Stimulated activated naive CD4-positive, alpha-beta T cell treated with Interleukin-2 at 50 U/mL for 16 hours (primary cell): ENCODE measurements around the gene GALNTL6.

Experiments used
- DNase-seq: peaks from one replicate; lab custom pipeline; 2025; lab: John Stamatoyannopoulos, UW

GALNTL6 gene

DNA sequence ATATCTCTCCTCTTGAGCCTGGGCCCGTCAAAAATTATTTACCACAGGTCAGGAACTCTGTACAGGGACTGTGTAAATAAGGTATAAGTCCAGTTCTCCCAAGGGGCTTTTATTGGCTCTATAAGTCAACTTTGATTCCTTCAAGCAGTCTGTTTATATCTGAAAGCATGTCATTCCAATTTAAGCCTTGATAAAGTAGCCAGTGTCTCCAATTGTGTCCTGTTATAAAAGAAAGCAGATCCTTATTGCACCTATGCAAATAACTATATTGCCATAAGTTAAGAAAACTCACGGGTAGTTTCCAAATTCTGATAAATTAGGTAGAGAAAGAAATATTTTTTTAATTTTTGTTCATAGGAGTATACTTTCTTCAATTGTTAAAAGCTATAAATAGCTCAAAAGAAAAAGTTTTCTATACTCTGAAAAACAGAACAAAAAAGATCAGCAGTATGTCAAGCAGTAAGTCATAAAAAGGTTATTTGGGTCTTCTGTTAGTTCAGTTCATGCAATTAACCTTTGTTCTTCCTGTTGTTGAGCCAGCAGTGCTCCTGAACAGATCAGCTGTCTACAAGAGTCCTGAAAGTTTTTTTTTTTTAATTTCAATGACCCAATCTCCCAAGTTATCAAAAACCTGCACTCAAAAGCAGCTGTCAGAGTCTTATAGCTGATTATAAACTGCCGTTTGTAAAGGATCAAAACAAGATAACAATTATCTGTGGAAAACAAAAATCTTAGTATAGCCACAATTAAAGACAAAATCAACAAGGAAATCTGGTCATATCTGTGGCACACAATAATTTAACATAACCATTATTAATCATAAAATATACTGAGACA is 1177.0 kb downstream of the GALNTL6 start:
- DNase-seq, result no peak

DNA sequence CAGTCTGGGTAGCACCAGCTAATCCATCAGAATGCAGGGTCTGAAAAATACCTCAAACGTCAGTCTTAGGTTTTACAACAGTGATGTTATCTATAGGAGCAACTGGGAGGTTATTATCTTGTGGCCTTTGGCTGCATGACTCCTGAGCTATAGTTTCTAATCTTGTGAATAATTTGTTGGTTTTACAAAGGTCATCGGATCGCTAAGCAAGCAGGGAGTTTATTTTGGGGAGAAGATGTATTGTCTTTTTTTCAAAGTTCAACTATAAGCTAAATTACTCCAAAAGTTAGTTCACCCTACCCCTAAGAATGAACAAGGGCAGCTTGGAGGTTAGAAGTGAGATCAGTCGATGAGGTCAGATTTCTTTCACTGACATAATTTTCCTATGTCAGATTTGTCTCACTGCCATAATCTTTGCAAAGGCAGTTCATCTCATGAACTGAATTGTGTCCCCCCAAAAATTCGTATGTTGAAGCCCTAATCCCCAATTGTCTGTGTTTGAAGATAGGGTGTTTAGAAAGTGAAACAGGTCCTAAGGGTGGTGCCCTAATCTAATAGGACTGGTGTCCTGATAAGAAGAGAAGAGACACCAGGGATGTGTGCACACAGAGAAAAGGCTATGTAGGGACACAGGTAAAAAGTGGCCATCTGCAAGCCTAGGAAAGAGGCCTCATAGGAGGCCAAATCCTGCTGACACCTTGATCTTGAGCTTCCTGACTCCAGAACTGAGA is 1179.6 kb downstream of the GALNTL6 start:
- DNase-seq, result no peak

DNA sequence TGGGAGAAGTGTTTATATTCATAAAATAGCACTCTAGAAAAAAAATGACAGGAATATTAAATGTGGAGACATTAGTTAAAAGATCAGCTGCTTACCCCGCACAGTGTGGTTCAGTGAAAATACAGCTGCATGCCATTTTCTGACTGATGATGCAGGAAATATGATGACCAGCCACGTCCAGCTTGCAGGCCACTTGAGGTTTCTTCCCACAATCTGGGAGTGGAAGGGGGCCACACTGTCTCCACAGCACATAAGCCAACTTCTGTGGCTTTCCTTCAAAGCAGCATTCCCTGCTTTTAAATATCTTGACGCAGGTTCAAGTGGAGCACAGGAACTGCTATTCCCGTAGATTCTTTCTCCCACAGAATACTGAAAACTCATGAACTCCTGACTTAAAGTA is 1182.0 kb downstream of the GALNTL6 start:
- DNase-seq, result no peak

DNA sequence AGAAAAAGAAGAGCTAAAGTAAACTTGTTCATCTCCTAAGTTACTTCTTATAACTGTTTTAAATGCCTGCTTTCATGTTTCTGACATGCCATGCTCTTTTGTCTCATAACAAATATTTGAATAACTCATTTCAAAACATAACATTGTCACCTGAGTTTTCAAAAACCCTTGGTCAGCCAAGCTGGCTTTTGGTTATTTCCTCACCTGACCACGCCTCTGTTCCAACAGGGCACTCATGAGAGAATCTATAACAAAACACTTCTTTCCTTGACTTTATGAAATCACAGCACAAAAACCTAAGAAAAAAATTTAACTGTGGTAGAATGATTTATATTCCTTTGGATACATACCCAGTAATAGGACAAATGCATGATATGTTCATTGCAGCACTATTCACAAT is 1182.5 kb downstream of the GALNTL6 start:
- no peak for DNase-seq

DNA sequence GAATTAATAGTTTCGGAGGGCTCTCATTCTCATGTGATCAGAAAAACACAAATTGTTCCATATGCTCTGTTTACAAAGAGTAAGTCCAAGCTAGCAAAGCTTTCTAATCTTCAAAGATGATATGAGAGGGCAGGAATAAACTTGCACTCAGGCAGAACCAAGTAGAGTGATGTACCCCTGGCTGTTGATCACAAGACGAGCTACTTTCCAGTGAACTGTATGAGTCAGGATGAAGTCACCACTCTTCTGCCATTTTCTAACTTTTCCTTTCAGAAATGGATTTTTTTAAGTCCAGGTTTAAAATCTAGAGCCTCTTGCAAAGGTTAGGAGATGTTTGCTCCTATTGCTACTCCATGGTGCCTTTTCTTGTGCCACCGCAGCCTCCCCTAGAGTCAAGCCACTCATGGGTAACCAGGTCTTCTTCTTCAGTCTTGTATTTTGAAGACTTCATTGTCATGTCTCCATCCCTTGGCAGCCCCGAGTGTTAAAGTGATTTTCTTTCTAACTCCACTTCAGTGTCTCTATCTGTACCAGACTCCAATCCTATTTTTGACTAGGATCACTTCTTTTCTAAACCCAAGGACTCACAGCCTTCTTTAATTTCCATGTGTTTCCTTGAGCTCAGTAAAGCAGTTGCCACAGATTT is 1183.5 kb downstream of the GALNTL6 start:
- no peak for DNase-seq

DNA sequence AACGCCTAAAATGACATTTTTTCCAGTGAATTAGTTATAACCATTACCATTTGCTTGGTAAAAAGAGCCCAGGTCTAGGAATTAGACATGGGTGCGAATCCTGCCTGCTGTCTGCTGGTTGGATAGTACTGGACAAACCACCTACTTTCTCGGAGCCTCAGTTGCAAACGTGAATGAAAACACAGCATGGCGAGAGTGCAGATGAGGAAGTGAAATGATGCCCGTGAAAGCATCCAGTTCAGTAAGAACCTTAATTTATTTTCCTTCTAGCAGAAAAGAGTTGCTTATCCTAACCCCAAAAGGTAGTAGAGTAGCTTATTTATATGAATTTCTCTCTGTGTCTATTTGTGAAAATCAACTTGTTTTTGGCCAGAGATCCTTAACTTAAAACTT is 1184.0 kb downstream of the GALNTL6 start:
- DNase-seq, result no peak

DNA sequence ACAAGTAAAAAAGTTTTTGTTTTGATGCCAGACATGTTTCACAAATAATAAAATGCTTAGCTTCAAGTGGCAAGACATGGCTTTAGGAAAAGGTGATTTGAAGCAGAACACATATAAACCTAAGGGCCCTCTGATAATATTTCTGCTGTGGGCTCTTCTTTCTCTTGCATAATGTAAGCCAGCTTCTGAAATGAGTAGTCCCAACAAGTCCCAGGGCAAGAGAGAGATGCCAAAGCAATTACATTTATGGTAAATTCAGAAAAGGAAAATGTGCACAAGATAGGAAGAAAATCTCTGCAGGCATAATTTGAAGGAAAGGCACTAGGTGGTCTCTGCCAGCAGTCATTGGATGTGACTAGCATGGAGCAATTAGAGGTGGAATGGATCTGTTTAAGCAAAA is 1184.7 kb downstream of the GALNTL6 start:
- DNase-seq, result no peak

DNA sequence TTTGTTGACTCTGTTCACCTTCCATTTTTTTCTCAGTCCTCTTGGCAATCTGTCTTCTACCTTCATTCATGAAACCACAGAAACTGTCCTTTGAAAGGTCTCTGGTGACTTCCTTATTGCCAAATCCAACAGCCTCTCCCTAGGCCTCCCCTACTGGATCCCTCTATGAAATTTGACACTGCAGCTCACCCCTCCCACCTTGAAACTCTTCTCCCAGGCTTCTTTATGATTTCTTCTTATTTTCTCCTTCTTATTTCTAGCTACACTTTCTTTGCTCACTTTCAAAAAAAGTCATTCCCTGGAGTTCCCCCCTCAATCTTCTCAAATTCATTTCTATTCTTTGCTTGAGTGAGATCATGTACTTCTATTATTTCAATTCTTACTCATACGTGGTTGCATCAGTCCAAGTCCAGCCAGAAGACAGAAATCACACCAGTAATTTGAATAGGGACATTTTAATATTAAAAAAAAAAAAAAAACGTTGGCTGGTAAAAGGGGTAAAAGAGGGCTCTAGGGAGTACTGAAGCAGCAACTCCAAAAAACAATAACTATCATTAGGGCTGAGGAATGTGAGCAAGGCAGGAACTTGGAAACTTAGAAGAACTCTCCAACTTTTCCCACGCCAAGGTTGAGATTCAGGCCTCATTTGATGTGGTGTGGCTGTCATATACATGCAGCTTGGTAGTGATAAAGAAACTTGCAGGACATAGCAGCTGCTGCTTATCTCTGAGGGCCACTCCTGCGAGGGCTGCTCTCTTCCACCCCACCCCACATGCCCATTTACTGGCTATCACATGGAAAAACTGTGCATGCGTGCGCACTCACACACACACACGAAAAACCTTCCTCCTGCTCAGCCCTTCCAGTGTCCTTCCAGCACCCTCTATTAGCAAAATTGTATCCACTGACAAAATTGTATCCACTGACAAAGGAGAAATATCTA is 1185.6 kb downstream of the GALNTL6 start:
- no peak for DNase-seq

DNA sequence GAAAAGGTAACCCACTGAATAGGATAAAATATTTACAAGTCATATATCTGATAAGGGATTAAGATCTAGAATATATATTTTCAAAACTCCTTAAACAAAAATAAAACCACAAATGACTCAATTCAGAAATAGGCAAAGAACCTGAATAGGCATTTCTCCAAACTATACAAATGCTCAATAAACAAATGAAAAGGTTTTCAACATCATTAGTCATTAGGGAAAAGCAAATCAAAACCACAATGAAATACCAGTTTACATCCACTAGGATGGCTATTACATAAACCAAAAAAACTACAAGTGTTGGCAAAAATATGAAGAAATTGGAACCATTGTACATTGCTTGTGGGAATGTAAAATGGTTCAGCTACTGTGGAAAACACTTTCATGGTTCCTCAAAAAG is 1188.4 kb downstream of the GALNTL6 start:
- no peak for DNase-seq

DNA sequence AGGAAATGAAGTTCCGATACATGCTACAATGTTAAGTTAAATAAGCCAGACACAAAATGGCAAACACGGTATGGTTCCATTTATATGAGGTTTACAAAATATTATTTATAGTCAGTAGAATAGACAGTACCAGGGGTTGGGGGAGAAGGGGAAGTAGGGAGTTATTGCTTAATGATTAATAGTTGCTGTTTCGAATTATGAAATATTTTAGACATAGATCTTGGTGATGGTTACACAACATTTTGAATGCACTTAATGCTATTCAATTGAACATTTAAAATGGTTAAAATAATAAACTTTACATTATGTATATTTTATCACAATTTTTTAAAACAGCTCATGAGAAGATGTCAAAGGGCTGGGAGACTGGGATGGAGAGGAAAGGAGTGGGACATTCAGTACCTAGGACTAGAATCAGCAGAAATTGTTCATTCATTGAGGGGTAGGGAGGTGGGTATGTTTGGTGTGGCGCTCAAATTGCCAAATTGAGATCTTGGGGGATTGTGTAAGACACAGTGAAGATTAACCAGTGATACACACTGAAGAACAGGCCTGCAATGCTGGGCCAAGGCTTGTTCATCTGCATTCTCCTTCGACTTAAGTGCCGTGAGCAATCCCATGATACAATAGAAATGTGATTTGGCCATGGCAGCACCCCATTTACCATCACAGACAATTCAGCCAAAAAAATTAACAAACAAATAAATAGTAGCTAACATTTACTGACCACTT is 1189.8 kb downstream of the GALNTL6 start:
- no peak for DNase-seq

DNA sequence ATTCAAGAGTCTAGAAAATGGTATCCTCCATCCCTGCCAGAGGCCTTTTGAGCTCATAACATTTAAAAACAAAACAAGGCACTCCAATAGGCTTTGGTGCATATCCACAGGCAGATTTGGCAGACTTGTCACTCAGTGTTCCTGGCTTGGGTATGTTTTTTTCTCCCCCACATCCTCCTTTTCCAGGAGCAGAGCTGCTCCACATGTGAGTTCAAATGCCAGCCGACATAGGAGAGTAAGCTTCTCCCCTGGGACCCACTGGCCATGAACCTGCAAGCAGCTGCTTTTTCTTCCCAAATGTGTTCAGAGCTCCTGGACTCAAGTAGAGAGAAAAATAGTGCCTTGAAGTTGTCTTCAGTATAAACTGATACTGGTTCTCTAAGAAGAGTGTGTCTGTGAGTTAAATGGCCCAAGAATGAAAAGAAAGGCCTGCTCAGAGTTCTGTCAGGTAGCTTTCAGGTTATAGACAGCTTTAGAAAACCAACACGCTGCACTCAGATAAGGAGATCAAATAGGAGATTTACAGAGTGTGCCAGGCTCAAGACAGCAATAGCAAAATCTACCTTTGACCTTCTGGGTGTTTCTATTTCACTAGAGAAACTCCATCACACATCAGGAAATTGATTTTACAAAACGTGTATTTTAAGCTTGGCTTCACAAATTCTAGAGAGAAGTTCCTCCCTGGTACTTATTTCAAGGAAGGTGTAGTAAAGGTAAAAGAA is 1192.9 kb downstream of the GALNTL6 start:
- DNase-seq, result no peak

DNA sequence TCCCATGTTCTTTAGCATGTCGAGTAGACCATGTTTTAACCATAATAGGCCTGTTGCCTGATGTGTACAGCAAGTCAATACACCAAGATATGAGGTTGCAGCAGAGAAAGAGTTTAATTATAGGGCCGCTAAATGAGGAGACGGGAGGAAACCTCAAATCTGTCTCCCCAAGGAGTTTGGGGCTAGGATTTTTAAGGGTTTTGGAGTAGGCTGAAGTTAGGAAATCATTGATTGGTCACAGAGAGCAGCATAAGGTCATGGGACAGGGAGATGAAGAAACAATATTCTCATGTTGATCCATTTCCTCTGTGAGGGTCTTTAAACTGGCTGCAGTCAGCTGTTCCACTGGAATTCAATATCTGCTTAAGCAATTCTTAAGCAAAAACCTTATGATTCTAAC is 1195.2 kb downstream of the GALNTL6 start:
- DNase-seq, result no peak

DNA sequence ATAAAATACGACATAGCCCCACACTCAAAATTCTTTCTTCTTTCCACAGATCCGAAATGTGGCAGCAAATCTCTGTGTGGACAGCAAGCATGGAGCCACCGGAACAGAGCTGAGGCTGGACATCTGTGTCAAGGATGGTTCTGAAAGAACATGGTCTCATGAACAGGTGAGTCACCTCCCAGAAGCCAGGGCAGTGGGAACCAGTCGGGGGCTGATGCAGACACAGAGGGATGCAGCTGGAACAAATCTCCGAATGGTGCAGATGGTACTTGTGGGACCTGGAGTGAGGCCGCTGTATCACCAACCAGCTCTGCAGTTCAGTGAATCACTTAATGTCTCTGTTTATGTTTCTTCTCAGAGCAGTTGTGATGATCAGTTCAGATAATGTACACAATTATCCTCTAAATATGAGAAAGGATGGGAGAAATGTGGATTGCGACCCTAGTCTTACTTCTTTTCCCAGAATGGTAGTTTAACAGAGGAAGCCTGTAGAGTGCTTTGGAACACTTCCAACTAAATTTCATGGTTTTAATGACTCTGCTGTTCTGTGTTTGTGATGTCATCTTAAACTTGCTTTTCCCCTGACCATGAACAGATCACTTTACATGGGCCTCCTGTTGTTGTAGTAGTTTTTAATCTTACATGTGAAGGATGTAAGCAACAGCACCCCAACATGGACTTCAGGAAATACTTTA is 1196.1 kb downstream of the GALNTL6 start:
- DNase-seq, result no peak

DNA sequence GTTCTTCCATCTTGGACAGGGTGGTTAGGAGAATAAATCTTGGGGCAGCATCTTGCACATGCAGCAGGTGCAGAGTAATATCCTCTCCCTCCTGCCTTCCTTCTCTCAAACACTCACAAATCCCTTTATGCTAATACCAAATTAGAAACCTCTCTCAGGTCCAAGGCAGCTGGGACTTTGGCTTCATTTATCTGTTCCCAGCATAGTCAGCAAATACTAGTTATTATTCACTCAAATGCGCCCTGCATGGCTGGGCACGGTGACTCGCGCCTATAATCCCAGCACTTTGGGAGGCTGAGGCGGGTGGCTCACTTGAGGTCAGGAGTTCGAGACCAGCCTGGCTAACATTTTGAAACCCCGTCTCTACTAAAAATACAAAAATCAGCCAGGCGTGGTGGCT is 1199.4 kb downstream of the GALNTL6 start:
- DNase-seq, result no peak

DNA sequence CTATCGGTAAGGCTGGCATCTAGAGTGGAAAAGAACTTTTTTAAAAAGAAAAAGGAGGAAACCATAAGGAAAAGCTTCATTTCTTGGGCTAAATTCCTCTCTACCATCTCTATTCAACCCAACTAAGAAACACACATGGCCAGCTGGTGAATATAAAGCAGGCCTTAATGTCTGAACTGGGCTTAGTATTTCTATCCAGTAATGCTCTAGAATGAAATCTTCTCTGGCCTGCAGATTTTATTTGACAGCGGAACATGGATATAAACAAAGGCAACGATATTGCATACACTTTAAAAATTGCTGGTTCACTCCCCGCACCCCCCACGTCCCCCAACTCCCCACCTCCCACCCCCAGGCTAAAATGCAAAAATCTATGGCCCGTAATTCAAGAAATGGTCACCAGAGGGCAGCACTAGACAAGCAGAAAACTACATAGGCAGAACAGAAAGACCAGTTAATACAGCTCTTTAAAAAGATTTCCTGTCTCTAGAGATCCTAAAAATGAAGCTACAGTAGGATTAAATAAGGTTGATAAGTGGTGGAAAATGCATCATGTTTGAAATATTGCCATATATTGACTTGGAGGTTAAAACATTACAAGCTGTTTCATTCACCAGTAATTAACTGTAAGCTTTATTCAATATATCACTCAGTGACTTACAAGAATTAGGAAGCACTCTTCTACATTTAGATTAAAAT is 1200.2 kb downstream of the GALNTL6 start:
- no peak for DNase-seq

DNA sequence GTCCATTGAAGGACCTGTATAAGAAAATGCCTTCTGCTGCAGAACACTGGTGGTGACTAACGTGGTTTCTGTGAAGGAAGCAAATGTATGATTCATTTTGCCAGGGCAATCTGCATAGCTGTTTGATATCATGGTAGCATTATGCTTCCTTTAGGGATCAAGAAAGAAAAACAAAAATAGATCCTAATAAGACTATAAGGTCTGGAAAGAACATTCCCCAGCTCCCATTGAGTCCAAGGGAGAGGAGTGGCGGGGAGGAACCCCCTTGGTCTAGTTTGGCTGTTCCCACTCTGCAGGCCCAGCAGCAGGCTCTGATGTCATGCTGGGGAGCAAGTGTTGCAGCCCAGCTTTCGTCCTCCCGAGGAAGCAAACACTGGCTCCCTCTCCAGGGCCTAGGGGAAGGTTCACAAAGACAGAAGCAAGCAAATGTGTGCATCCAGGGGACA is 1200.9 kb downstream of the GALNTL6 start:
- no peak for DNase-seq

DNA sequence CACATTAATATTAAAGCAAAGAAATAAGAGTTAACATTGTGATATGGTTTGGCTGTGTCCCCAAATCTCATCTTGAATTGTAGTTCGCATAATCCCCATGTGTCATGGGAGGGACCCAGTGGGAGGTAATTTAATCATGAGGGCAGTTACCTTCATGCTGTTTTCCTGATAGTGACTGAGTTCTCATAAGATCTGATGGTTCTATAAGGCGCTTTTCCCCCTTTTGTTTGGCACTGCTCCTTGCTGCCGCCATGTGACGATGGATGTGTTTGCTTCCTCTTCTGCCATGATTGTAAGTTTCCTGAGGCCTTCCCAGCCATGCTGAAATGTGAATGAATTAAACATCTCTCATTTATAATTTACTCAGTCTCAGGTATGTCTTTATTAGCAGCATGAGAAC is 1201.6 kb downstream of the GALNTL6 start:
- DNase-seq, result no peak

DNA sequence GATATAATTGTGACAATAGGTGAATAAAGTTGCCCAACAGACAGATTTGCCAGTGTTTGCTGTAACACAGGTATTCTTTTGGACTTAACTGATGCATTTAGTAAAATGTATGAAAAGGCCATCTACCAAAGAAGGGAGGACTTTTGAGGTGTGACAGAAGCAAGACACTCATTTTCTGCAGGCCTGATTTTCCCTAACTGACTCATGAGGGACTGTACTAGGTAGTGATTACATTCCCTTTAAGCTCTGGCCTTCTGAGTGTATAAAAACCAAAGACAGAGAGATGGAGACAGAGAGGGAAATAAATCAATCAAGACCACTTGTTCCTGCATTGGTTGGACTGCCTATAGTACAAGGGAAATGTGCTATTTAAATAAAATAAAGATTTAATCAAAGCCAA is 1204.6 kb downstream of the GALNTL6 start:
- no peak for DNase-seq

DNA sequence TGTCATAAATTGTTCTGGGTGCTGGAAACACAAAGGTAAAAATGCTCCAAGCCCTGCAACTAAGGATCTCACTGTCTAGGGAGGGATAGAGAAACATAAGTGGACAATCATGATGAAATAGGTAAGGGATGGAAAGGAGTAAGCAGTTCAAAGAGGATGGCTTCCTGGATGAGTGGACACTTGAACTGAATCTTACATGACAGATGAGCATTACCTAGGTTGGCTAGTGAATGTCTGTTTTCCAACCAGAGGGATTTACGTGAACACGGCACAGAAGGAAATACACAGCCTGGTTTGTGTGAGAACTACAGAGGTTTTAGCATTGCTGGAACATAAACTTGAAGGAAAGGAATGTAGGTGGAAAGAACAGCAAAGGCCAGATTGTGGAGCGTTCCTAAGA is 1205.2 kb downstream of the GALNTL6 start:
- no peak for DNase-seq
